Nephron progenitor cell (in vitro differentiated cells): ENCODE results near the gene SPIRE1.
A peak's percentile ranks its signal among the peaks of the same experiment; 100 is the strongest.
"Not testable (repeated sequence)": the region's sequence is repeated elsewhere in the genome, so short reads cannot be mapped to it uniquely, and the experiment has no call there.

Experiments used
- DNase-seq: peaks from one replicate; pipeline ENCODE4 v3.0.0; 2021
- H3K27ac Mint-ChIP-seq: 2 replicates; pipeline ENCODE4 v1.8.0; 2021; ENCODE audit warnings: mild to moderate bottlenecking, moderate library complexity, mixed read lengths
- H3K27me3 Mint-ChIP-seq: 2 replicates; pipeline ENCODE4 v1.8.0; 2021; ENCODE audit warnings: mild to moderate bottlenecking, low read depth, mixed read lengths; ENCODE audit not compliant: poor library complexity
- H3K36me3 Mint-ChIP-seq: 2 replicates; pipeline ENCODE4 v1.8.0; 2021; ENCODE audit warnings: low read depth, mixed read lengths
- H3K4me1 Mint-ChIP-seq: 2 replicates; pipeline ENCODE4 v1.8.0; 2021; ENCODE audit warnings: mixed read lengths
- H3K4me3 Mint-ChIP-seq: 2 replicates; pipeline ENCODE4 v1.8.0; 2021; ENCODE audit warnings: mild to moderate bottlenecking, moderate library complexity, mixed read lengths
- H3K9me3 Mint-ChIP-seq: 2 replicates; pipeline ENCODE4 v1.8.0; 2021; ENCODE audit warnings: mild to moderate bottlenecking, moderate library complexity, mixed read lengths
- CTCF ChIP-seq: fragments of 200-600 bp; sonication (generic); IDR thresholded peaks from 2 replicates; pipeline ENCODE4 v1.5.0; 2021; ENCODE audit warnings: antibody characterized with exemption

The SPIRE1 gene

DNA sequence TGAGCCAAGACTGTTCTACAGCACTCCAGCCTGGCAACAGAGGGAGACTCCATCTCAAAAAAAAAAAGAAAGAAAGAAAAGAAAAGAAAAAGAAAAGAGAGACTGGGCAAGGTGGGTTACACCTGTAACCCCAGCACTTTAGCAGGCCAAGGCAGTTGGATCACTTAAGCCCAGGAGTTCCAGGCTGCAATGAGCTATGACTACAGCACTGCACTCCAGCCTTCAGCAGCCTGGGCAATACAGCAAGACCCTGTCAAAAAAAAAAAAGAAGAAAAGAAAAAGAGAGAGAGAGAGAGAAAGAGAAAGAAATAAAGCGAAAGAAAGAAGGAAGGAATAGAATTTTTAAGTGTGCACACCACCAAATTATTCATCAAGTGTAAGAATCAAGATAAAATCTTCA, 2.9 kb downstream of the SPIRE1 start:
- Mint-ChIP-seq H3K36me3 (peaks cover 9% of the 10 kb centered on the region), H3K4me3 (peak overlapping the region; percentile 87), H3K4me1 (peaks cover 34% of the 10 kb centered on the region), H3K9me3 (no peaks in the 10 kb centered on the region), H3K27ac (no peak overlapping the region), H3K27me3 (peaks cover 43% of the 10 kb centered on the region)
- TF ChIP-seq CTCF: no peak
- no peak for DNase-seq

DNA sequence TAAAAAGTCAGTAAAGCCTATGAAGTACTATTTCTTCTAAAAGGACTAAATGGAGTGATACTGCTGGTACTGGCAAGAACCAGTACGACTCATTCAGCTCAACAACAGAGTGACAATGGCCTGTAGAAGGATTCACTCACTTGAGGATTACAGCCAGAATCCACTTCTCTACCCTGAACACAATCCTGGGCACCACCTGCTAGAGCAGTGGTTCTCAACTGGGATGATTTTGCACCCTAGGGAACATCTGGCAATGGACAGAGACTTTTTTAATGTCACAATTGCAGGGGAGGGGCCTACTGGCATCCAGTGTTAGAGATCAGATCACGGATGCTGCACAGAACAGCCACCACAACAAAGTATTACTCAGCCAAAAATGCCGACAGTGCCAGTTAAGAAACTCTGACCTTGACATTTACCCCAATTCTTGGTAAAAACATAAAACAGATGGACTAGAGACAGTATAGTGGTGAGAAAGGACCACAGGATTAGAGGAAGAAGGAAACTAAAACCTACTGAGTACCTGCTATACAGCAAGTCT, 5.0 kb downstream of the SPIRE1 start:
- Mint-ChIP-seq H3K27me3 (peaks cover 31% of the 10 kb centered on the region), H3K9me3 (no peaks in the 10 kb centered on the region), H3K36me3 (peaks cover 9% of the 10 kb centered on the region), H3K27ac (no peak overlapping the region), H3K4me3 (no peak overlapping the region), H3K4me1 (peaks cover 23% of the 10 kb centered on the region)
- no peak for DNase-seq
- TF ChIP-seq CTCF: no peak

DNA sequence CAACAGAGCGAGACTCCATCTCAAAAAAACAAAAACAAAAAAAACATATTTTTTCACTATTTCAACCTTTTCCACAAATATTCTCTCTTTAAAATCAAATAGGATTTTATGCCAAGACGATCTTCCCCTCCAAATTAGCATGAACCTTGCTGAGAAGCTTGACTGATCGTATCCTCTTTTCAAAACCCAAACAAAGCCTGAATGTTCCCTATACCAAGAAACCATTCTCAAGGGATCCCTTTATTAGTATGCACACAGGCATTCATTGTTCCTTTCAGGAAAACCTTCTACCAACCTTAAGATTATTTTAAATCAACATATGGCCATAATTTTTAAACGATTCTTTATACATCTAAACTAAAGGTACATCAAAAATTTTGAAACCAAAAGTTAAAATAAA, 6.3 kb downstream of the SPIRE1 start:
- Mint-ChIP-seq H3K4me1 (peaks cover 20% of the 10 kb centered on the region), H3K9me3 (no peaks in the 10 kb centered on the region), H3K36me3 (peaks cover 9% of the 10 kb centered on the region), H3K27me3 (peaks cover 27% of the 10 kb centered on the region), H3K27ac (no peak overlapping the region), H3K4me3 (no peak overlapping the region)
- TF ChIP-seq CTCF: no peak
- no peak for DNase-seq

DNA sequence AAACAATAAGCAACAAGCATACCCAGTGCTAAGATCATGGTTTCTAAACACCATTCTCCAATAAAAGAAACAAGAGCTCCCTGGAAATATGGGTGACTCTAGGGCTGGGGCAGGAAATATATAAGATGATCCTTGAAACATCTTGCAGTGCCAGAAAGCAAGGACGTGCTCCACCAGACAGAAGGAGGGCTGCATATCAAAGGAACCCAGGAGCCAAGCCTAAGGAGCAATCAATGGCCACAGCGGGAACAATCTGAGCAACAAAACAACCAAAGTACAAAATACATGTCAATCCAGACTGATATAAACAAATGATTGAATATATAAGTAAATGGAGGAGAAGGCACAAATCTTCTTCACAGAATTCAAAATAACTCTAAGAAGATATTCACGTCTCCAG, 10.1 kb downstream of the SPIRE1 start:
- H3K4me1 Mint-ChIP-seq: peaks cover 15% of the 10 kb centered on the region

GRCh38 chr18:12645751-12646203, 12.1 kb downstream of the SPIRE1 start:
- DNase-seq: no peak
- TF ChIP-seq CTCF: no peak
- H3K36me3 Mint-ChIP-seq: no peaks in the 10 kb centered on the region
- peaks cover 4% of the 10 kb centered on the region for H3K27me3 Mint-ChIP-seq
- H3K9me3 Mint-ChIP-seq: no peaks in the 10 kb centered on the region
- no peak overlapping the region for H3K27ac Mint-ChIP-seq
- H3K4me3 Mint-ChIP-seq: no peak overlapping the region
- peaks cover 12% of the 10 kb centered on the region for H3K4me1 Mint-ChIP-seq

More for the DNA sequence above, 10.1 kb downstream of the SPIRE1 start:
- peaks cover 5% of the 10 kb centered on the region for H3K36me3 Mint-ChIP-seq
- H3K27me3 Mint-ChIP-seq: peaks cover 4% of the 10 kb centered on the region
- peak overlapping the region; percentile 34 for H3K27ac Mint-ChIP-seq
- no peak overlapping the region for H3K4me3 Mint-ChIP-seq
- DNase-seq: no peak
- H3K9me3 Mint-ChIP-seq: no peaks in the 10 kb centered on the region
- TF ChIP-seq CTCF: no peak

GRCh38 chr18:12645254-12645653, 12.7 kb downstream of the SPIRE1 start:
- H3K36me3 Mint-ChIP-seq: no peaks in the 10 kb centered on the region
- H3K27ac Mint-ChIP-seq: no peak overlapping the region
- peaks cover 4% of the 10 kb centered on the region for H3K27me3 Mint-ChIP-seq
- TF ChIP-seq CTCF: no peak
- H3K9me3 Mint-ChIP-seq: no peaks in the 10 kb centered on the region
- peaks cover 17% of the 10 kb centered on the region for H3K4me1 Mint-ChIP-seq
- DNase-seq: no peak
- H3K4me3 Mint-ChIP-seq: no peak overlapping the region

- DNase-seq, H3K9me3 Mint-ChIP-seq, H3K4me3 Mint-ChIP-seq, H3K27ac Mint-ChIP-seq, H3K36me3 Mint-ChIP-seq, H3K27me3 Mint-ChIP-seq: not testable (repeated sequence)
- peaks cover 20% of the 10 kb centered on the region for H3K4me1 Mint-ChIP-seq
These were observed 14.2 kb downstream of the SPIRE1 start for GRCh38 chr18:12643756-12644155.
